Measurements from ENCODE around the gene PROX1.

The PROX1 gene

GRCh38 chr1:213987927-213988506, at the start of gene PROX1:
Gene PROX1, plus strand, starts transcription at chr1:213987973. Its CDS starts 8,563 bp downstream, at chr1:213996536.
- no peak for DNase-seq

GRCh38 chr1:213938776-213939175, 49.0 kb upstream of the PROX1 start:
- DNase-seq = no peak

- no peak for DNase-seq
These were observed 47.9 kb upstream of the PROX1 start for GRCh38 chr1:213939888-213940287.

- DNase-seq = no peak
These were observed 46.8 kb upstream of the PROX1 start for GRCh38 chr1:213940947-213941346.

- no peak for DNase-seq
These were observed 45.7 kb upstream of the PROX1 start for GRCh38 chr1:213942061-213942460.

- DNase-seq = no peak
These were observed 40.5 kb upstream of the PROX1 start for GRCh38 chr1:213947200-213947801.

GRCh38 chr1:213951876-213952275, 35.9 kb upstream of the PROX1 start:
- DNase-seq = no peak

- no peak for DNase-seq
These were observed 34.0 kb upstream of the PROX1 start for GRCh38 chr1:213953806-213954205.

GRCh38 chr1:213956295-213956770, 31.4 kb upstream of the PROX1 start:
- no peak for DNase-seq

- no peak for DNase-seq
These were observed 29.4 kb upstream of the PROX1 start for GRCh38 chr1:213958346-213958745.

- DNase-seq = no peak
These were observed 26.8 kb upstream of the PROX1 start for GRCh38 chr1:213960963-213961362.

GRCh38 chr1:213962508-213962907, 25.3 kb upstream of the PROX1 start:
- DNase-seq = no peak

GRCh38 chr1:213966122-213966521, 21.7 kb upstream of the PROX1 start:
- no peak for DNase-seq

- DNase-seq = no peak
These were observed 19.5 kb upstream of the PROX1 start for GRCh38 chr1:213968146-213968825.

GRCh38 chr1:213969958-213970555, 17.7 kb upstream of the PROX1 start:
- no peak for DNase-seq

GRCh38 chr1:213972141-213972540, 15.6 kb upstream of the PROX1 start:
- no peak for DNase-seq

- DNase-seq = no peak
These were observed 14.6 kb upstream of the PROX1 start for GRCh38 chr1:213973129-213973528.

GRCh38 chr1:213976665-213977485, 10.9 kb upstream of the PROX1 start:
- no peak for DNase-seq

- no peak for DNase-seq
These were observed 10.3 kb upstream of the PROX1 start for GRCh38 chr1:213977486-213977842.

GRCh38 chr1:213977909-213978308, 9.9 kb upstream of the PROX1 start:
- no peak for DNase-seq

GRCh38 chr1:213979751-213980586, 7.8 kb upstream of the PROX1 start:
- DNase-seq = no peak

- no peak for DNase-seq
These were observed 6.9 kb upstream of the PROX1 start for GRCh38 chr1:213980906-213981305.

Measured in GF-D8 (cell line).